NCI-H1436 (cell line): ENCODE results near the gene FUT1.
"Not testable (repeated sequence)": the region's sequence is repeated elsewhere in the genome, so short reads cannot be mapped to it uniquely, and the experiment has no call there.

ENCODE experiments used
- DNase-seq: peaks from one replicate; lab custom pipeline; 2025; lab: John Stamatoyannopoulos, UW

Gene FUT1

DNA sequence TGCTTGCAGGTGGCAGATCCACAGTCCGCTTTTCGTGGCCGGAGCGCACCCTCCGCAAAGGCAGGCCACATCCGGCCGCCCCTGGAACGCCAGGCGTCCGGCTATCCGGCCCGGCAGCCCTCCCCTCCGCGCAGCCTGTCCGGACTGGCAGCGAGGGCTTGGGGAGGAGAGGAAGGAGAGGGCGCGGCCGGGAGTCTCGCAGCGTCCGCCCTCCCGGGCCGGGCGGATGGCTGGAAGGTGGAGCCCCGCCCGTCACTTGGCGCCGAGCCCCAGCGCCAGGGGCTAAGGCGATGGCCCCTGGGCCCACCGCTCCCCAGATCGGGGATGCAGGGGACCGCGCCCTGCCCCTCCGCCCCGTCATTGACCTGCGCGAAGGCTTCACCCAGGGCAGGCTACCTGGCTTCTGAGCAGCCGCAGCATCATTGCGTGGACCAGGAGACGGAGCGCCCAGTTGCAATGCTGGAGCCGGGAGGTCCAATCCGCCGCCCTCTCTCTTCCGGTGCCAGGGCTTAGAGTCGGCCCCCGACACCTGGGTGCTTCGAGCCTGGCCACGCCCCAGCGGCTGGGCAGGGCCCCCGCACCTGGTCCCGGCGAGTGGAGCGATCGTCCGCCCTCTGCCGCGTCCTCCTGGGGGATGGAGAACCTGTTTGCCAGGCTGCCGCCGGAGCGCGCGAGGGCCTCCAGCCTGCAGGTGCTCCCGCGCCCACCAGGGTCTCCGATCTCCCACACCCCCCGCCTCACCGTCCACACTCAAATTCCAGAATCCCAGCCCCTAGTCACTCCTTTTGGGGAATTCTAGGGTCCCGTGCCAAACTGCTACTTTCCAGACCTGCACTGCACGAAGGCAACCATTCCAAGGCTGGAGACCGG is at the start of gene FUT1:
FUT1 (minus strand) TSS at position 146 of the 870 bp plus-strand sequence. CDS start 1,360 bp downstream, outside the sequence.
- peak; percentile 96 for DNase-seq

DNA sequence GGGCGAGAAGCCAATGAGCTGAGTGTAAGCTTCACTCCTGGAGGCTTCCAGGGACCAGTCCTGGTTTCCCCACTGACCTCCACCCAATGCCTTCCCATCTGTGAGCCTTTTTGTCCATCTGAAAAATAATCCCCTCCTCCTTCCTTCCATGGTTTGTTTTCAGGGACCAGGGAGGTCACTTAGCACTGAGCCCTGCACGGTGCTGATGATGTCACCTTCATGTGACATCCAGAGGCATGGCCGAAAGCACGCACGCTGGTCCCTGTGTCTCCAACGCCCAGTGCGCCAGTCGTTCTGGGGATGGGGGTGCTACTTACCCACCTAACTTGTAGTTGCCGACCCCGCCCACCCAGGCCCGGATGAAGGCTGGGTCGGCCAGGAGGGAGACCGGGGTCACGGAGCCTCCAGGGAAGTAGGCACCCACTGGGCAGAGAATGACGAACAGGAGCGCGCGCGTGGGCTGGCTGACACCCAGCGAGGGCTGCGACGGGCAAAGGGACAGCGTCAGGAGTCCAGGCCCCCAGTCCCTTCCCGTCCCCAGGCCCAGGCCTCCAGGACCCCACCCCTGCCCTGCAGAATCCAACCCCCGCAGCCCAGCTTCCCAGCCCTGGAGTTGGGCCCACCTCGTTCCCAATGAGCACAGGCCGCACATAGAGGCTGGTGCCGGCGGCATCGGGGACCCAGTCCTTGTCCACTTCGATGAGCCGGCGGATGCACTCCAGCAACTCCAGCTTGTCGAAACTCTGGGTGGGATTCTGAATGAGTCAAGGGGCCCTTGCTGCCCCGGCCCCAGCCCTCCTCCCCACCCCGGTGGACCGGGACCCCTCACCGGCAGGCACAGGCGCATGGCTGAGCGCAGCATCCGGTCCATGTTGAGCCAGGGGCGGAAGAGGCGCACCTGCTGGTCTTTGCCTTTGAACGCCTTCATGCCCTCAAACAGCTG is 47.2 kb upstream of the FUT1 start:
- DNase-seq: no peak

- DNase-seq: no peak
Observed at GRCh38 chr19:48798937-48799336, 46.5 kb upstream of the FUT1 start.

GRCh38 chr19:48797103-48797502 is 44.7 kb upstream of the FUT1 start:
- no peak for DNase-seq

GRCh38 chr19:48796298-48797083 is 44.0 kb upstream of the FUT1 start:
- no peak for DNase-seq

GRCh38 chr19:48795685-48796070 is 43.2 kb upstream of the FUT1 start:
- no peak for DNase-seq

GRCh38 chr19:48795055-48795684 is 42.7 kb upstream of the FUT1 start:
- peak; percentile 97 for DNase-seq

GRCh38 chr19:48794291-48794690 is 41.9 kb upstream of the FUT1 start:
- no peak for DNase-seq

GRCh38 chr19:48793271-48793670 is 40.8 kb upstream of the FUT1 start:
- DNase-seq: no peak

DNA sequence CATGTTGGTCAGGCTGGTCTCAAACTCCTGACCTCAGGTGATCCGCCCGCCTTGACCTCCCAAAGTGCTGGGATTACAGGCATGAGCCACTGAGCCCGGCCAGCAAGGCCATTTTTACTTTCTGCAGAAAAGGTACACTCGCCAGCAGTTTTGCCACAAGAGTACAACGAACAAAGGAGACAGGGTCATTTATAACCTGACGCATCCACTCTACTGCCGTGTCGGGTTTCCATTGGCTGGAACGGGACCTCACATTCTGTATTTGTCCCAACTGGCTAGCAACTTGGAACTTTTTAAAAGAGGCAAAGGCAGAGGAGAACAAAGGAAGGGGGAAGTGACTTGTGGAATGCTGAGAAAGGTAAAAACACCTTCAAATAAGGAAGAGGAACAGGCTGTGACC is 34.9 kb upstream of the FUT1 start:
- DNase-seq: not testable (repeated sequence)

- DNase-seq: not testable (repeated sequence)
Observed at GRCh38 chr19:48786422-48786821, 34.0 kb upstream of the FUT1 start.

- DNase-seq: no peak
Observed at GRCh38 chr19:48784527-48784926, 32.1 kb upstream of the FUT1 start.

DNA sequence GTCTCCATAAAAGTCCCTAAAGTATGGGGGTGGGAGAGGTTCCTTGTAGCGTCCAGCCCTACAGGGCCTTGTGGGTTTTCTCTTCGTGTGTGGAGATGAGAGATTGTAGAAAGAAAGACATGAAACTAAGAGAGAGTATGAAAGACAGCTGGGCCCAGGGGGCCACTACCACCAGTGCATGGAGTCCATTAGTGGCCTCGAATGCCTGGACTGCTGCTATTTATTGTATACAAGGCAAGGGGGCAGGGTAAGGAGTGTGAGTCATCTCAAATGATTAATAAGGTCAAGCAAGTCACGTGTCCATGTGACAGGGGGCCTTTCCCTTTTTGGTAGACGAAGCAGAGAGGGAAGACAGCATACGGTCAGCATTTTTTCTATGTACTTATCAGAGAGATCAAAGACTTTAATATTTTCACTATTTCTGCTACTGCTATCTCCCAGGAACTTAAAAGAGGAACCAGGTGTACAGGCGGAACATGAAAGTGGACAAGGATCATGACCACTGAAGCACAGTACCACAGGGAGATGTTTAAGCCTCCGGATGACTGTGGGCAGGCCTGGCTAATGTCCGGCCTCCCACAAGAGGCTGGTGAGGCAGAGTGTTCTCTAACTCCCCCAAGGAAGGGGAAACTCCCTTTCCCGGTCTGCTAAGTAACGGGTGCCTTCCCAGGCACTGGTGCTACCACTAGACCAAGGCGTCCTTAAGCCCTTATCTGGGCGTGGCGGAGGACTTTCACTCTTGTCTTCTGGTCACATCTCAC is 28.4 kb upstream of the FUT1 start:
- no peak for DNase-seq

- no peak for DNase-seq
Observed at GRCh38 chr19:48779636-48780035, 27.2 kb upstream of the FUT1 start.

- DNase-seq: no peak
Observed at GRCh38 chr19:48777720-48778119, 25.3 kb upstream of the FUT1 start.

GRCh38 chr19:48777139-48777538 is 24.7 kb upstream of the FUT1 start:
- no peak for DNase-seq

GRCh38 chr19:48772503-48772953 is 20.1 kb upstream of the FUT1 start:
- DNase-seq: no peak

DNA sequence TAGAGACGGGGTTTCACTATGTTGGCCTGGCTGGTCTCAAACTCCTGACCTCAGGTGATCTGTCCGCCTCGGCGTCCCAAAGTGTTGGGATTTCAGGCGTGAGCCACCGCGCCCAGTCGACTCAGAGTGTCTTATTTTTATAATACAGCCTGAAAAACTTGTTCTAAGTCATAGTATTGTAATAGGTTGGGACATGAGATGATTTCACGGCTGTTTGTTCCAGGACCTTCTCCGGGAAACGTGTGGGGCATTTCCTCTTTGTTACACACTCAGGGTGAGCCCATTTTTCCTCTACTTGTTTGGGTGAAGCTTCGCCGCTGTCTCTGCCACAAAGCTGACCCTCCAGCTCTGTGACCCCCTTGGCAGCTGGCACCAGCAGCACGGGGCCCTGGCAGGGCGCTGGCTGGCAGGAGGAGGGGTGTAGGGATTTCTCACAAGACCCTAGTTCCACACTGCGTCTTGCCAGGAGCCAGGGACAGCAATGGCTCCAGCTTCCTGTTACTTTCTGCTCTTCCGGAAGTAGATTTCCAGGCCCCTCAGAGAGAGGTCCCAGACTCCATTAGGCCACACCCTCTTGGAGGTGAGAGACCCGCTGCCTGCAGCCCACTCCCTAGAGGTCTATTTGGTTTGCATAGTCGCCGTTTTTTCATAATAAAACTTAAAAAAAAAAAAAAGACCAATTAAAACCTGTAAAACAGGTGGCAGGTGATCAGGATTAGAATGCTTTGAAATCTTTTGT is 18.5 kb upstream of the FUT1 start:
- DNase-seq: no peak

GRCh38 chr19:48770266-48770665 is 17.8 kb upstream of the FUT1 start:
- no peak for DNase-seq
